HG02588 (cell line): ENCODE results near the gene TUBGCP3.
A peak's percentile ranks its signal among the peaks of the same experiment; 100 is the strongest.

Experiments
- ATAC-seq: cut with Tn5 transposase; IDR thresholded peaks from one replicate; pipeline ENCODE4 v1.9.1; 2021; ENCODE audit warnings: mild to moderate bottlenecking, moderate library complexity; ENCODE audit not compliant: unreplicated experiment

The TUBGCP3 gene

GRCh38 chr13:112617754-112618375, 29.9 kb upstream of the TUBGCP3 start:
- ATAC-seq: no peak

GRCh38 chr13:112616586-112617362, 28.8 kb upstream of the TUBGCP3 start:
- ATAC-seq: no peak

GRCh38 chr13:112615391-112615790, 27.4 kb upstream of the TUBGCP3 start:
- ATAC-seq: no peak

GRCh38 chr13:112614835-112615234, 26.9 kb upstream of the TUBGCP3 start:
- no peak for ATAC-seq

GRCh38 chr13:112608212-112608611, 20.3 kb upstream of the TUBGCP3 start:
- ATAC-seq: no peak

GRCh38 chr13:112606109-112607001, 18.4 kb upstream of the TUBGCP3 start:
- ATAC-seq: peak; percentile 100

GRCh38 chr13:112605531-112605990, 17.6 kb upstream of the TUBGCP3 start:
- no peak for ATAC-seq

- no peak for ATAC-seq
Measured at GRCh38 chr13:112603641-112604225, 15.8 kb upstream of the TUBGCP3 start.

GRCh38 chr13:112602189-112602588, 14.2 kb upstream of the TUBGCP3 start:
- no peak for ATAC-seq

- ATAC-seq: no peak
Measured at GRCh38 chr13:112601371-112601770, 13.4 kb upstream of the TUBGCP3 start.

- no peak for ATAC-seq
Measured at GRCh38 chr13:112596235-112596634, 8.3 kb upstream of the TUBGCP3 start.

GRCh38 chr13:112592647-112593046, 4.7 kb upstream of the TUBGCP3 start:
- ATAC-seq: no peak

- ATAC-seq: no peak
Measured at GRCh38 chr13:112592181-112592580, 4.2 kb upstream of the TUBGCP3 start.

- ATAC-seq: no peak
Measured at GRCh38 chr13:112588490-112589297, 741 bp upstream of the TUBGCP3 start.

- ATAC-seq: peak; percentile 49
Measured at GRCh38 chr13:112587212-112587763, 665 bp downstream of the TUBGCP3 start.

GRCh38 chr13:112586334-112586960, 1.5 kb downstream of the TUBGCP3 start:
- ATAC-seq: no peak

- ATAC-seq: peak; percentile 32
Measured at GRCh38 chr13:112583592-112584277, 4.2 kb downstream of the TUBGCP3 start.

- no peak for ATAC-seq
Measured at GRCh38 chr13:112582263-112582662, 5.7 kb downstream of the TUBGCP3 start.

GRCh38 chr13:112580912-112581311, 7.0 kb downstream of the TUBGCP3 start:
- no peak for ATAC-seq
